HepG2 (cell line): ENCODE data around the gene DDX39B. TPM values are rescaled to one million over a fixed set of nuclear protein-coding genes. Genes with fewer than 3 reads are reported as not detected.
A peak's percentile ranks its signal among the peaks of the same experiment; 100 is the strongest.

Experiments used
- ATAC-seq: fragments of 200-7000 bp; cut with Tn5 transposase; 3 replicates; pipeline ENCODE4 v1.9.1; 2020; ENCODE audit warnings: mild to moderate bottlenecking, moderate library complexity
- BruUV-seq: library from RNA; stranded (reverse); fragments of 400-500 nt; replicated peaks from 2 replicates; lab custom pipeline; 2021; lab: Mats Ljungman, UMichigan
- CTCF ChIA-PET: fragments of 300-600 bp; formaldehyde crosslinking; extraction: SDS; loops from one replicate; lab custom pipeline; 2021; ENCODE audit warnings: low total read pairs, inconsistent platforms, low intra/inter-chr PET ratio; lab: Yijun Ruan, JAX
- POLR2A ChIA-PET: fragments of 350-600 bp; sonication (Branson Sonifier 250); formaldehyde crosslinking; loops from one replicate; lab custom pipeline; 2020; ENCODE audit warnings: antibody characterized with exemption, inconsistent platforms; lab: Yijun Ruan, JAX
- DNase-seq: peaks from one replicate; pipeline ENCODE4 v3.0.0-alpha.2; 2015; ENCODE audit warnings: low spot score
- FAIRE-seq: peaks from 3 replicates; lab custom pipeline; 2011; peaks lifted over from hg19 to GRCh38; lab: Jason Lieb, UNC
- H2AFZ ChIP-seq: one replicate; pipeline ENCODE4 v1.6.1; 2011; ENCODE audit warnings: low read length, inconsistent platforms
- H3K27ac ChIP-seq: fragments of 300-600 bp; 3 replicates; pipeline ENCODE4 v1.8.0; 2011; ENCODE audit warnings: mixed run types, mild to moderate bottlenecking, mixed read lengths, low read length, inconsistent platforms; ENCODE audit not compliant: insufficient read depth; ENCODE audit errors: extremely low read length
- H3K27me3 ChIP-seq, 2 experiments: fragments of 200-600 bp in 1 of 2; 2 replicates in 1 of 2; 3 replicates in 1 of 2; pipeline versions ENCODE4 v1.6.0 to v1.8.0; 2011; ENCODE audit warnings: low read length in 2 of 2, mild to moderate bottlenecking in 2 of 2, moderate library complexity in 2 of 2, inconsistent platforms in 1 of 2; ENCODE audit not compliant: insufficient read depth in 2 of 2, control insufficient read depth in 1 of 2
- H3K36me3 ChIP-seq, 2 experiments: fragments of 200-600 bp in 1 of 2; replicated peaks in 1 of 2; 2 replicates in 1 of 2; 3 replicates in 1 of 2; pipeline versions ENCODE4 v1.5.1 to v1.8.0; 2011; ENCODE audit warnings: low read length in 2 of 2, inconsistent platforms in 1 of 2; ENCODE audit not compliant: insufficient read depth in 2 of 2, control insufficient read depth in 1 of 2
- H3K4me1 ChIP-seq: 2 replicates; pipeline ENCODE4 v1.5.1; 2012; ENCODE audit warnings: low read length, inconsistent platforms; ENCODE audit not compliant: insufficient read depth
- H3K4me2 ChIP-seq: 2 replicates; pipeline ENCODE4 v1.6.0; 2011; ENCODE audit warnings: low read depth, low read length, inconsistent platforms
- H3K4me3 ChIP-seq, 3 experiments: fragments of 200-600 bp in 1 of 3; sonication (generic), shearing (Covaris generic) in 1 of 3; replicated peaks in 1 of 3; 2 replicates each; pipeline ENCODE4 v1.5.1; 2011 to 2016; ENCODE audit warnings: low read length in 3 of 3, inconsistent platforms in 2 of 3, low read depth in 2 of 3, mild to moderate bottlenecking in 2 of 3, control low read depth in 1 of 3, mixed read lengths in 1 of 3; ENCODE audit not compliant: insufficient read depth in 1 of 3
- H3K79me2 ChIP-seq: one replicate; pipeline ENCODE4 v1.6.1; 2011; ENCODE audit warnings: low read length, inconsistent platforms; ENCODE audit not compliant: insufficient read depth
- H3K9ac ChIP-seq: 2 replicates; pipeline ENCODE4 v1.6.0; 2011; ENCODE audit warnings: mild to moderate bottlenecking, low read depth, low read length, inconsistent platforms; ENCODE audit not compliant: insufficient read depth
- H3K9me3 ChIP-seq: 2 replicates; pipeline ENCODE4 v1.5.1; 2012; ENCODE audit warnings: mild to moderate bottlenecking, low read length
- H4K20me1 ChIP-seq: 2 replicates; pipeline ENCODE4 v1.6.0; 2011; ENCODE audit warnings: inconsistent platforms, mild to moderate bottlenecking, low read length, moderate library complexity; ENCODE audit not compliant: insufficient read depth
- BHLHE40 ChIP-seq: IDR thresholded peaks from 2 replicates; pipeline ENCODE4 v1.6.1; 2011; ENCODE audit warnings: low read length, improper control_type of control experiment
- E2F1 ChIP-seq: sonication (generic); formaldehyde crosslinking; IDR thresholded peaks from 2 replicates; pipeline ENCODE4 v1.5.0; 2020; ENCODE audit warnings: missing genetic modification reagents
- JUN ChIP-seq: sonication (generic); formaldehyde crosslinking; IDR thresholded peaks from 2 replicates; pipeline ENCODE4 v1.4.0; 2020; ENCODE audit warnings: mild to moderate bottlenecking, missing genetic modification reagents
- KLF12 ChIP-seq: sonication (generic); formaldehyde crosslinking; IDR thresholded peaks from 2 replicates; pipeline ENCODE4 v1.4.0; 2020; ENCODE audit warnings: missing genetic modification reagents, borderline replicate concordance
- KMT2A ChIP-seq: sonication (generic); formaldehyde crosslinking; IDR thresholded peaks from 2 replicates; pipeline ENCODE4 v1.4.0; 2020; ENCODE audit warnings: missing genetic modification reagents
- NONO ChIP-seq, 2 experiments: fragments of 450-650 bp in 1 of 2; sonication (generic) in 1 of 2; formaldehyde crosslinking in 1 of 2; IDR thresholded peaks in 1 of 2; conservative IDR thresholded peaks in 1 of 2; 2 replicates each; pipeline versions ENCODE4 v1.6.1 to v1.8.0; 2017 to 2022; ENCODE audit warnings: mild to moderate bottlenecking in 1 of 2, missing genetic modification reagents in 1 of 2, moderate library complexity in 1 of 2
- PHF21A ChIP-seq: sonication (generic); formaldehyde crosslinking; IDR thresholded peaks from 2 replicates; pipeline ENCODE4 v1.5.0; 2020; ENCODE audit warnings: mild to moderate bottlenecking, missing genetic modification reagents
- PHF5A ChIP-seq: IDR thresholded peaks from one replicate; pipeline ENCODE4 v1.6.1; 2018; ENCODE audit warnings: low read depth, missing genetic modification reagents; ENCODE audit not compliant: unreplicated experiment
- RXRB ChIP-seq: IDR thresholded peaks from 2 replicates; pipeline ENCODE4 v1.6.1; 2016; ENCODE audit warnings: borderline replicate concordance, missing genetic modification reagents, missing compliant biosample characterization
- SIN3B ChIP-seq: fragments of 150-350 bp; IDR thresholded peaks from 2 replicates; pipeline ENCODE4 v1.6.1; 2014; ENCODE audit warnings: low read length
- TCF7L2 ChIP-seq: IDR thresholded peaks from 2 replicates; pipeline ENCODE4 v1.6.1; 2011; ENCODE audit warnings: mild to moderate bottlenecking, low read depth, low read length, moderate library complexity
- ZNF263 ChIP-seq: sonication (generic); formaldehyde crosslinking; IDR thresholded peaks from 2 replicates; pipeline ENCODE4 v1.4.0; 2020; ENCODE audit warnings: missing genetic modification reagents
- ZNF343 ChIP-seq: sonication (generic); formaldehyde crosslinking; IDR thresholded peaks from 2 replicates; pipeline ENCODE4 v1.4.0; 2020; ENCODE audit warnings: mild to moderate bottlenecking, missing genetic modification reagents
- ZNF772 ChIP-seq: sonication (generic); formaldehyde crosslinking; IDR thresholded peaks from 2 replicates; pipeline ENCODE4 v1.5.0; 2020; ENCODE audit warnings: mild to moderate bottlenecking, missing genetic modification reagents
- WGBS: methylation state at CpG from one replicate; pipeline ENCODE4 v1.1.6; 2017; ENCODE audit warnings: low lambda C conversion rate; 5-methylcytosine and 5-hydroxymethylcytosine counted together
- in situ Hi-C: cut with HindIII; loops from 2 replicates; pipeline ENCODE4 v1.10.0; 2017; ENCODE audit warnings: low pct_unique_long_range_greater_than_20kb; ENCODE audit not compliant: extremely low pct_ligation_motif_present
- intact Hi-C: fragments of 100-400 bp; cut with micrococcal nuclease; formaldehyde crosslinking; loops from one replicate; pipeline ENCODE4 v1.10.0; 2022; ENCODE audit not compliant: unreplicated experiment
- polyA plus RNA-seq, 8 experiments: library from polyadenylated mRNA; depleted of rRNA in 3 of 8; stranded (reverse) in 7 of 8; unstranded in 1 of 8; fragments of >200 nt; fragmentation: Illumina TruSeq in 4 of 8; extraction: Trizol in 4 of 8; gene quantifications; 2 replicates each; pipeline versions ENCODE4 v1.2.1 to v1.2.3, GENCODE V29; 2011 to 2016; ENCODE audit warnings: low read depth in 4 of 8, missing spikeins in 1 of 8, mixed read lengths in 1 of 8; ENCODE audit not compliant: insufficient read depth in 1 of 8
- total RNA-seq, 5 experiments: library from RNA; depleted of rRNA; stranded (reverse); fragments of >200 nt; fragmentation: Illumina TruSeq; extraction: Trizol; gene quantifications; 2 replicates each; pipeline ENCODE4 v1.2.3, GENCODE V29; 2016; ENCODE audit warnings: low read depth in 1 of 5
- TF ChIP-seq, protein P1 (sequence below): sonication (generic); formaldehyde crosslinking; IDR thresholded peaks from 2 replicates; pipeline ENCODE4 v1.5.1; 2020; ENCODE audit warnings: missing genetic modification reagents, mild to moderate bottlenecking, borderline replicate concordance
- TF ChIP-seq, protein P2 (sequence below): IDR thresholded peaks from 2 replicates; pipeline ENCODE4 v1.6.1; 2012; ENCODE audit warnings: low read depth, low read length, improper control_type of control experiment

The DDX39B gene
- total and polyA plus RNA-seq, 2 of the 13 experiments (the other 11 are each of a cell fraction or from before 2014, with no cell fraction given), result 570 to 678 TPM

GRCh38 chr6:31546958-31547726, 5.3 kb upstream of the DDX39B start, which contains the start of gene NFKBIL1 (continued):
- TF ChIP-seq E2F1 (CRISPR knock-in tag), result no peak
- TF ChIP-seq PHF21A, result peak; percentile 44; the same call in 1 of the 2 replicates
- peak; percentile 77; the same call in 1 of the 2 replicates for TF ChIP-seq SIN3B
- TF ChIP-seq KLF12 (CRISPR knock-in tag), result peak; percentile 98
- peak; percentile 64; the same call in 1 of the 2 replicates for TF ChIP-seq JUN
- TF ChIP-seq, protein P1, sequence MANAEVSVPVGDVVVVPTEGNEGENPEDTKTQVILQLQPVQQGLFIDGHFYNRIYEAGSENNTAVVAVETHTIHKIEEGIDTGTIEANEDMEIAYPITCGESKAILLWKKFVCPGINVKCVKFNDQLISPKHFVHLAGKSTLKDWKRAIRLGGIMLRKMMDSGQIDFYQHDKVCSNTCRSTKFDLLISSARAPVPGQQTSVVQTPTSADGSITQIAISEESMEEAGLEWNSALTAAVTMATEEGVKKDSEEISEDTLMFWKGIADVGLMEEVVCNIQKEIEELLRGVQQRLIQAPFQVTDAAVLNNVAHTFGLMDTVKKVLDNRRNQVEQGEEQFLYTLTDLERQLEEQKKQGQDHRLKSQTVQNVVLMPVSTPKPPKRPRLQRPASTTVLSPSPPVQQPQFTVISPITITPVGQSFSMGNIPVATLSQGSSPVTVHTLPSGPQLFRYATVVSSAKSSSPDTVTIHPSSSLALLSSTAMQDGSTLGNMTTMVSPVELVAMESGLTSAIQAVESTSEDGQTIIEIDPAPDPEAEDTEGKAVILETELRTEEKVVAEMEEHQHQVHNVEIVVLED (CRISPR knock-in tag), result peak; percentile 76; the same call in 1 of the 2 replicates

- H3K4me2 ChIP-seq, result peak within 1 kb of the TSS; percentile 91
- peak; percentile 92 for DNase-seq
- peak within 1 kb of the TSS; percentile 79 for H3K9ac ChIP-seq
- ATAC-seq, result peak; percentile 84
- in situ Hi-C loops, result loop anchor here (5.0 kb wide), 1 partner anchor 51 kb away; no protein-coding TSS in a partner anchor
- H3K36me3 ChIP-seq, result peaks cover 3 to 6% of the 10 kb centered on the region in 2 experiments
- BruUV-seq, result no TSS peak
- FAIRE-seq, result peak; percentile 68
- intact Hi-C loops, result loop anchor here (1.0 to 10.0 kb wide), 4 partner anchors 36 to 108 kb away; partner anchors contain the start of genes APOM, BAG6 and LTB
- H3K9me3 ChIP-seq, result no peaks in the 10 kb centered on the region
- no peaks in the 10 kb centered on the region; a peak in 1 of 5 replicates for H3K27me3 ChIP-seq
- peaks cover 23% of the 10 kb centered on the region for H3K79me2 ChIP-seq
- peak within 1 kb of the TSS; percentile 81 for H2AFZ ChIP-seq
- no peaks in the 10 kb centered on the region for H4K20me1 ChIP-seq
- peaks cover 43% of the 10 kb centered on the region for H3K4me1 ChIP-seq
- ChIA-PET CTCF (interaction anchor here (1.0 to 3.6 kb wide), 3 partner anchors 34 to 53 kb away, joined by 5 to 84 read pairs (median 10); no protein-coding TSS in a partner anchor), POLR2A (interaction anchor here (0.5 to 4.6 kb wide), 8 partner anchors 28 to 288 kb away, joined by 3 to 36 read pairs (median 5); partner anchors contain the start of genes APOM, BAG6 and TNF)
- H3K4me3 ChIP-seq, result peak within 1 kb of the TSS; percentile 74 to 93 (median 76)
- peak within 1 kb of the TSS; percentile 64 for H3K27ac ChIP-seq
- WGBS, result 13% methylated on average over 11 of the region's 11 CpGs
- TF ChIP-seq ZNF263 (CRISPR knock-in tag), result peak; percentile 97
- TF ChIP-seq, protein P2, sequence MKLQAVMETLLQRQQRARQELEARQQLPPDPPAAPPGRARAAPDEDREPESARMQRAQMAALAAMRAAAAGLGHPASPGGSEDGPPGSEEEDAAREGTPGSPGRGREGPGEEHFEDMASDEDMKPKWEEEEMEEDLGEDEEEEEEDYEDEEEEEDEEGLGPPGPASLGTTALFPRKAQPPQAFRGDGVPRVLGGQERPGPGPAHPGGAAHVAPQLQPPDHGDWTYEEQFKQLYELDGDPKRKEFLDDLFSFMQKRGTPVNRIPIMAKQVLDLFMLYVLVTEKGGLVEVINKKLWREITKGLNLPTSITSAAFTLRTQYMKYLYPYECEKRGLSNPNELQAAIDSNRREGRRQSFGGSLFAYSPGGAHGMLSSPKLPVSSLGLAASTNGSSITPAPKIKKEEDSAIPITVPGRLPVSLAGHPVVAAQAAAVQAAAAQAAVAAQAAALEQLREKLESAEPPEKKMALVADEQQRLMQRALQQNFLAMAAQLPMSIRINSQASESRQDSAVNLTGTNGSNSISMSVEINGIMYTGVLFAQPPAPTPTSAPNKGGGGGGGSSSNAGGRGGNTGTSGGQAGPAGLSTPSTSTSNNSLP, result peak; percentile 61; the same call in 1 of the 2 replicates
- TF ChIP-seq PHF5A (CRISPR knock-in tag), result peak; percentile 51
- TF ChIP-seq KMT2A (CRISPR knock-in tag), result no peak
- no peak for TF ChIP-seq NONO (IDR thresholded peaks at IDR 0.05)
- TF ChIP-seq NONO (CRISPR knock-in tag; conservative IDR thresholded peaks at IDR 0.05), result peak; percentile 88
- TF ChIP-seq RXRB, result peak; percentile 57; the same call in 1 of the 2 replicates
- TF ChIP-seq ZNF343 (CRISPR knock-in tag), result 0 out of 2 replicates have a peak, but pooled peaks have one; percentile 13
- peak; percentile 55; the same call in 1 of the 2 replicates for TF ChIP-seq BHLHE40
- TF ChIP-seq ZNF772, result 0 out of 2 replicates have a peak, but pooled peaks have one; percentile 49
- TF ChIP-seq TCF7L2, result no peak
Measured at GRCh38 chr6:31546339-31546957, 4.6 kb upstream of the DDX39B start, which contains the start of gene ATP6V1G2. Gene ATP6V1G2 (minus strand): TSS chr6:31546608. CDS start chr6:31546559, 49 bp downstream.
